ENCODE measurements around the gene HNRNPM. TPM values are rescaled to one million over a fixed set of nuclear protein-coding genes. Genes with fewer than 3 reads are reported as not detected.

HNRNPM gene
- total RNA-seq, 1 experiment from 2014 or later = 468 TPM

- Histone ChIP-seq H3K14ac (ENCODE audit: insufficient read depth, low read length) (no peak overlapping the region), H2BK15ac (ENCODE audit: low read depth, low read length) (no peak overlapping the region), H2BK5ac (ENCODE audit: insufficient read length, low read length) (no peak overlapping the region), H2BK120ac (ENCODE audit: low read depth, low read length, poor library complexity, severe bottlenecking) (no peak overlapping the region), H3K4me1 (ENCODE audit: insufficient read depth, low read length) (peaks cover 3% of the 10 kb centered on the region; the same call in 1 of the 2 replicates), H3K56ac (ENCODE audit: insufficient read length, low read depth, low read length) (no peak overlapping the region), H3K27ac (ENCODE audit: insufficient read length, low read depth, low read length) (no peak overlapping the region), H4K5ac (ENCODE audit: insufficient read length, low read depth, low read length) (no peak overlapping the region), H2AFZ (ENCODE audit: low read length) (no peak overlapping the region), H3K27me3 (ENCODE audit: insufficient read depth, low read length) (no peaks in the 10 kb centered on the region), H3K4me2 (ENCODE audit: insufficient read depth, insufficient read length, low read length) (no peak overlapping the region), H3T11ph (ENCODE audit: low read length) (no peak overlapping the region), H3K23ac (ENCODE audit: insufficient read length, low read depth, low read length) (no peak overlapping the region), H3K79me2 (ENCODE audit: insufficient read depth, low read length) (no peaks in the 10 kb centered on the region), H3K9me3 (ENCODE audit: control insufficient read depth, low read depth, low read length) (no peaks in the 10 kb centered on the region), H2BK12ac (ENCODE audit: insufficient read length, low read depth, low read length) (no peak overlapping the region), H3K23me2 (ENCODE audit: insufficient read length, low read depth, low read length, poor library complexity, severe bottlenecking) (no peaks in the 10 kb centered on the region), H3K4ac (ENCODE audit: low read depth, low read length) (no peak overlapping the region), H2BK20ac (ENCODE audit: low read depth, low read length, poor library complexity, severe bottlenecking) (no peak overlapping the region), H3K18ac (ENCODE audit: insufficient read length, low read depth, low read length) (no peak overlapping the region), H4K8ac (replicated peaks; ENCODE audit: insufficient read length, low read depth, low read length) (no peak overlapping the region), H3K9ac (ENCODE audit: extremely low read depth, insufficient read length, low read length) (no peak overlapping the region), H4K20me1 (ENCODE audit: control insufficient read depth, insufficient read depth, insufficient read length) (no peaks in the 10 kb centered on the region), H2AK5ac (ENCODE audit: insufficient read length, low read length) (no peak overlapping the region), H3K79me1 (ENCODE audit: insufficient read depth, low read depth, low read length, poor library complexity, severe bottlenecking) (no peaks in the 10 kb centered on the region), H4K91ac (ENCODE audit: insufficient read length, low read depth, low read length) (no peak overlapping the region)
- DNase-seq = no peak
- Mint-ChIP-seq H3K27me3 (ENCODE audit: low read depth) (peaks cover 3% of the 10 kb centered on the region), H3K4me1 (peaks cover 10 to 22% of the 10 kb centered on the region in 2 experiments), H3K27ac (no peak overlapping the region), H3K9me3 (no peaks in the 10 kb centered on the region; a peak in 1 of 5 replicates), H3K4me3 (peak overlapping the region in 1 of 2 experiments; percentile 15; a peak in 3 of 5 replicates), H3K36me3 (ENCODE audit: insufficient read depth in 1 of 3, low read depth in 3 of 3) (peaks cover 0 to 2% (median 0%) of the 10 kb centered on the region in 3 experiments; a peak in 3 of 7 replicates)
- WGBS (ENCODE audit: extremely low coverage, insufficient read length, low lambda C conversion rate) = no CpG with 5 or more reads among the region's 4 CpGs
- TF ChIP-seq CTCF (conservative IDR thresholded peaks at IDR 0.05) = no peak
Observed at GRCh38 chr19:8528500-8528899, 83.7 kb downstream of the HNRNPM start.

All from H9 (cell line).